Measurements from ENCODE around the gene ACVR1B. TPM values are rescaled to one million over a fixed set of nuclear protein-coding genes. Genes with fewer than 3 reads are reported as not detected.

ACVR1B gene
- total RNA-seq, 6 experiments from 2014 or later, result 14.1 to 28.0 (median 25.0) TPM

DNA sequence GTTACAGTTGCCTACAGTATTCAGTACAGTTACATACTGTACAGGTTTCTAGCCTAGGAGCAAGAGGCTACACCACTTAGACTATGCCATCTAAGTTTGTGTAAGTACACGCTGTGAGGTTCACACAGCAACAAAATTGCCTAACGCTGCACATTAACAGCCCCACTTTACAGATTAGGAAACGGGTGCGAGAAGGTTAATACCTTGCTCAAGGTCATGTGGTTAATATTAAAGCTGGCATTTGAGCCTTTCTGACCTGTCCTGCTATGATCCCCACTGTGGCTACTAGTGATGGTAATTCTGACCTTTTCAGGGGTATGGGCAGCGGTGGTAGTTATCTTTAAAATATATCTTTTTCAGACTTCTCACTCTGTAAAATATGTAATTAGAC, 20.9 kb downstream of the ACVR1B start:
- peak overlapping the region; percentile 4 to 72 (median 24) for H3K27ac ChIP-seq
- TF ChIP-seq POLR2A (IDR thresholded peaks at IDR 0.05), result no peak
- TF ChIP-seq CTCF (IDR thresholded peaks at IDR 0.05), result no peak
- H3K4me1 ChIP-seq, result peaks cover 2 to 98% (median 45%) of the 10 kb centered on the region in 4 donors
- peaks cover 0 to 12% (median 8%) of the 10 kb centered on the region in 4 donors for H3K36me3 ChIP-seq
- no peaks in the 10 kb centered on the region for H3K9me3 ChIP-seq
- peak; percentile 39 to 67 (median 62) for ATAC-seq
- H3K4me3 ChIP-seq, result peak overlapping the region in 1 of 3 donors; percentile 22
- no peaks in the 10 kb centered on the region for H3K27me3 ChIP-seq
- peak in 1 of 3 donors; percentile 49 for DNase-seq
- intact Hi-C loops (cut with DNase I), result no loop called here
- WGBS (ENCODE audit: insufficient coverage, low coverage, low lambda C conversion rate, missing lambda C conversion rate), result 21% methylated on average over 5 of the region's 5 CpGs

- Histone ChIP-seq H3K4me1 (peaks cover 2 to 98% (median 45%) of the 10 kb centered on the region in 4 donors), H3K27ac (peak overlapping the region; percentile 4 to 72 (median 24)), H3K27me3 (no peaks in the 10 kb centered on the region), H3K9me3 (no peaks in the 10 kb centered on the region), H3K4me3 (peak overlapping the region in 1 of 3 donors; percentile 22), H3K36me3 (peaks cover 0 to 12% (median 9%) of the 10 kb centered on the region in 4 donors)
- DNase-seq, result peak; percentile 64 to 72 (median 70)
- WGBS (ENCODE audit: insufficient coverage, low coverage, low lambda C conversion rate, missing lambda C conversion rate), result 12% methylated on average over 9 of the region's 9 CpGs
- peak; percentile 18 for TF ChIP-seq POLR2A (IDR thresholded peaks at IDR 0.05)
- no peak for TF ChIP-seq CTCF (IDR thresholded peaks at IDR 0.05)
- peak; percentile 20 to 61 (median 47) for ATAC-seq
- intact Hi-C loops (cut with DNase I), result no loop called here
These were observed 21.4 kb downstream of the ACVR1B start for GRCh38 chr12:51972849-51973273.

DNA sequence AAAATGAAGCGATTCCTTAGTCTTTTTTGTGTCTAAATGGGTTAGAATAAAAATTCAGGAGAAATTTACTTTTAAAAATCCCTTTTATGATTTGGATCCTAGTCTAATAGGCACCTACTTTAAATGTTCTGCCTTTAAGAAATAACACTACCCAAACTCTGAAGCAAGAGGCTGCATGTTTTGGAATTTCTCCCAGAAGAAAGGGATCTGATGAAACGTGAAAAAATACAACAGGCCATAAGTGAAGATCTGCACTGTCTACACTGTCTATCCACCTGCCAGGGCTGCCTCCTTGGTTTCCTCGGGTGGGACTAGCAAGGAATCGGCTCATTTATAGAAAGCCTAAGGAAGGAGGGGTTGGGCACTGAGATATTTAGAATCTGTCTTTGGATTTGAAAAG, 22.1 kb downstream of the ACVR1B start:
- no peaks in the 10 kb centered on the region for H3K9me3 ChIP-seq
- intact Hi-C loops (cut with DNase I), result no loop called here
- TF ChIP-seq POLR2A (IDR thresholded peaks at IDR 0.05) (no peak), CTCF (IDR thresholded peaks at IDR 0.05) (no peak)
- H3K4me1 ChIP-seq, result peaks cover 2 to 97% (median 46%) of the 10 kb centered on the region in 4 donors
- H3K36me3 ChIP-seq, result peaks cover 0 to 17% (median 9%) of the 10 kb centered on the region in 4 donors
- ATAC-seq (peak in 1 of 4 donors; percentile 4), DNase-seq (peak in 1 of 3 donors; percentile 36)
- 60% methylated on average over 4 of the region's 4 CpGs for WGBS (ENCODE audit: insufficient coverage, low coverage, low lambda C conversion rate, missing lambda C conversion rate)
- no peaks in the 10 kb centered on the region for H3K27me3 ChIP-seq
- H3K4me3 ChIP-seq, result no peak overlapping the region
- peak overlapping the region; percentile 4 to 72 (median 24) for H3K27ac ChIP-seq

- no peak for ATAC-seq
These were observed 23.1 kb downstream of the ACVR1B start for GRCh38 chr12:51974646-51975045.

More at GRCh38 chr12:51974646-51975045, 23.1 kb downstream of the ACVR1B start:
- H3K4me1 ChIP-seq, result peaks cover 2 to 89% (median 46%) of the 10 kb centered on the region in 4 donors
- no peak overlapping the region for H3K27ac ChIP-seq
- H3K36me3 ChIP-seq, result peaks cover 0 to 19% (median 9%) of the 10 kb centered on the region in 4 donors
- 50% methylated on average over 1 of the region's 2 CpGs for WGBS (ENCODE audit: insufficient coverage, low coverage, low lambda C conversion rate, missing lambda C conversion rate)
- H3K4me3 ChIP-seq, result no peak overlapping the region
- peak in 1 of 3 donors; percentile 27 for DNase-seq
- TF ChIP-seq CTCF (IDR thresholded peaks at IDR 0.05) (no peak), POLR2A (IDR thresholded peaks at IDR 0.05) (no peak)
- H3K27me3 ChIP-seq, result no peaks in the 10 kb centered on the region
- no peaks in the 10 kb centered on the region for H3K9me3 ChIP-seq
- intact Hi-C loops (cut with DNase I), result no loop called here
